NCI-H2107 treated with DMSO at 0.1 percent for 48 hours (cell line): ENCODE data around the gene GOPC.

Experiments
- DNase-seq: peaks from one replicate; lab custom pipeline; 2025; ENCODE audit not compliant: unreplicated experiment; lab: John Stamatoyannopoulos, UW

Gene GOPC

GRCh38 chr6:117597755-117598154, 4.6 kb downstream of the GOPC start:
- no peak for DNase-seq

- no peak for DNase-seq
Observed at GRCh38 chr6:117595099-117595923, 7.0 kb downstream of the GOPC start.

- no peak for DNase-seq
Observed at GRCh38 chr6:117592983-117593759, 9.1 kb downstream of the GOPC start.

- no peak for DNase-seq
Observed at GRCh38 chr6:117591405-117591804, 10.9 kb downstream of the GOPC start.

GRCh38 chr6:117590447-117590846, 11.9 kb downstream of the GOPC start:
- DNase-seq = no peak

GRCh38 chr6:117585647-117586046, 16.7 kb downstream of the GOPC start:
- no peak for DNase-seq

- no peak for DNase-seq
Observed at GRCh38 chr6:117574198-117574597, 28.1 kb downstream of the GOPC start.

GRCh38 chr6:117573006-117573680, 29.2 kb downstream of the GOPC start:
- peak; percentile 59 for DNase-seq

GRCh38 chr6:117568831-117569410, 33.4 kb downstream of the GOPC start:
- no peak for DNase-seq

GRCh38 chr6:117568247-117568646, 34.1 kb downstream of the GOPC start:
- no peak for DNase-seq

GRCh38 chr6:117564681-117565080, 37.6 kb downstream of the GOPC start:
- DNase-seq = no peak

- no peak for DNase-seq
Observed at GRCh38 chr6:117561128-117561527, 41.2 kb downstream of the GOPC start.

- DNase-seq = no peak
Observed at GRCh38 chr6:117559299-117559698, 43.0 kb downstream of the GOPC start.

- no peak for DNase-seq
Observed at GRCh38 chr6:117558818-117559217, 43.5 kb downstream of the GOPC start.

GRCh38 chr6:117557951-117558350, 44.4 kb downstream of the GOPC start:
- DNase-seq = no peak

GRCh38 chr6:117555882-117556498, 46.3 kb downstream of the GOPC start:
- DNase-seq = no peak

- no peak for DNase-seq
Observed at GRCh38 chr6:117555262-117555849, 47.0 kb downstream of the GOPC start.

- no peak for DNase-seq
Observed at GRCh38 chr6:117553142-117553541, 49.2 kb downstream of the GOPC start.

- no peak for DNase-seq
Observed at GRCh38 chr6:117552618-117553017, 49.7 kb downstream of the GOPC start.

GRCh38 chr6:117550618-117551242, 51.6 kb downstream of the GOPC start:
- no peak for DNase-seq
